ENCODE results near the gene RASGEF1C.
A peak's percentile ranks its signal among the peaks of the same experiment; 100 is the strongest.

Gene RASGEF1C

DNA sequence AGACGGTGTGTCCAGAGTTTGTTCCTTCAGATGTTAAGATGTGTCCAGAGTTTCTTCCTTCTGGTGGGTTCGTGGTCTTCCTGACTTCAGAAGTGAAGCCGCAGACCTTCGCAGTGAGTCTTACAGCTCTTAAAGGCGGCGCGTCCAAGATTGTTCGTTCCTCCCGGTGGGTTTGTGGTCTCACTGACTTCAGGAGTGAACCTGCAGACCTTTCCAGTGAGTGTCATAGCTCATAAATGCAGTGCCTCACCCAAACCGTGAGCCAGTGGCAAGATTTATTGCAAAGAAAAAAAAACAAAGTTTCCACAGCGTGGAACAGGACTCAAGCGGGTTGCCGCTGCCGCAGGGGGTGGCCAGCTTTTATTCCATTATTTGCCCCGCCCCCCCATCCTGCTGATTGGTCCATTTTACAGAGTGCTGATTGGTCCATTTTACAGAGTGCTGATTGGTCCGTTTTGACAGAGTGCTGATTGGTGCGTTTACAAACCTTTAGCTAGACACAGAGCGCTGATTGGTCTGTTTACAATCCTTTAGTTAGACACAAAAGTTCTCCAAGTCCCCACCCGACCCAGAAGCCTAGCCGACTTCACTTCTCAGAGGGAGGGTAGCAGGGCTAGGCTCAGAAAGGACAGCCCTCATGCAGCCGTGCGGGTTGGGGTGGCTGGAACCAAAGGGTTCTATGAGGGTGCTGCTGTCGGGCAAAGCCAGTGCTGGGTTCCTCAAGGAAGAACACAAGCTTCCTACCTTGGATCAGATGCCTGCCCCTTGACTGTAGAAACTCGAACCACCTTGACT, 128.3 kb downstream of the RASGEF1C start:
- in situ Hi-C loops (cut with HindIII; ENCODE audit: low pct_ligation_motif_present, low pct_unique_long_range_greater_than_20kb, low sequenced_read_pairs), result no loop called here
- no peak for DNase-seq

GRCh38 chr5:180079702-180080466, 129.1 kb downstream of the RASGEF1C start:
- in situ Hi-C loops (cut with HindIII; ENCODE audit: low pct_ligation_motif_present, low pct_unique_long_range_greater_than_20kb, low sequenced_read_pairs), result no loop called here
- no peak for DNase-seq

DNA sequence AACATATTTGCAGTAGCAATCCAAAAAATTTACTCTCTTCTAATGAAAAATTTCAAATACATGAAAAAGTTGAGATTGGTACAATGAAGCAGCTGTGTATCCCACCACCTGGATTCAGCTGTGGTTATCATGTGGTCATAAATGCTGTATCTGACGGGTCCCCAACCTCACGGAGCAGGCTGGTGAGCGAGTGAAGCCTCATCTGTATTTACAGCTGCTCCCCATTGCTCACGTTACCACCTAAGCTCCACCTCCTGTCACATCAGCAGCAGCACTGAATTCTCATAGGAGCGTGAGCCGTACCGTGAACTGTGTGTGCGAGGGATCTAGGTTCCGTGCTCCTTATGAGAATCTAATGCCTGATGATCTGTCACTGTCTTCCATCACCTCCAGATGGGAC, 130.7 kb downstream of the RASGEF1C start:
- no peak for DNase-seq

DNA sequence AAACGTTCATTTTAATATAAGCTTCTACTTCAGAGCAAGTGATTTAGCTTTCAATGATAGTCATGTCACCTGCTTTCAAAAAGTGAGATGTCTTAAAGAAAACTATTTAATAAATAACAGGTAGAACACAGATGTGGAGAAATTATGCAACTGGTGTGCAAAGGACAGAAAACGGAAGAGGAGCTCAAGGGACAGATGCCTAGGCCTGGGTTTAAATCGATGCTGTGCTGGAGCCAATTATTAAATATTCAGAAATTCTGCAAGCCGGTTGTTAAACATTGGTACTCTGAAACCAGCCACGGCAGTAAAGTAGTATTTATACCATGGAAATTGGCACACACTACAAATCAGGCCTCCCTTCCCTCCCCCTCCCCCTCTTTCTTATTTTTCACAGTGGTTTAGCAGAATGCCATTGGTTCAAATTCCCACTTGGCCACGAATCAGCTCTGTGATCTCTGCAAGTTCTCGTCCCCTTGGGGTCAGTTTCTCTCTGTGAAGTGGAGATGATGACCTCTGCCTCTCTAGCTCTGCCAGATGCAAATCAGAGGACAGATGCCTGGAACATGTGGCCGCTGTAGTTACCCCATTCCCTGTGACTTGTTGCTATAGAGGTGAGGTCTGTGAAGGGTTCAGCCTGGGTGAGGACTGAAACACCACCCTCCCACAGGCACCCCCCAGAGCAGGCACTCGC, 131.3 kb downstream of the RASGEF1C start:
- in situ Hi-C loops (cut with HindIII; ENCODE audit: low pct_ligation_motif_present, low pct_unique_long_range_greater_than_20kb, low sequenced_read_pairs), result no loop called here
- DNase-seq, result no peak

More for the DNA sequence above, 130.7 kb downstream of the RASGEF1C start:
- in situ Hi-C loops (cut with HindIII; ENCODE audit: low pct_ligation_motif_present, low pct_unique_long_range_greater_than_20kb, low sequenced_read_pairs), result no loop called here

DNA sequence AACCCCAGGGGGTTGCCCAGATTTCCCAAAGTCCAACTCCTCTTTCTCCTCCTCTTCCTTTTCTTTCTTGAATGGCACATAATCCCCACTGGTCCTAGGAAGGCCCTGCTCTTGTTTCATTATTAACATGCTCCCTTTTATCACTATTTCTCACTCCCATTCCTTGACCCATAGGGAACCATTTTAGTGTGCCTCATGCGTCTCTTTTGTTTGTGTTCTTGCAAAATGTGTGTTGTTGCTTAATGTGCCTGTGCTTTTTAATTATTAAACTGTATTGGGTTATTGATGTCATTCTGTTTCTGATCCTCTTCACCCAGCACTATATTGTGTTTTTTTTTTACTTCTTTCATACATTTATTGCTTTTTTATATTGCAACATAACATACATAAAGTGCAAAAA, 133.3 kb downstream of the RASGEF1C start:
- DNase-seq, result no peak
- in situ Hi-C loops (cut with HindIII; ENCODE audit: low pct_ligation_motif_present, low pct_unique_long_range_greater_than_20kb, low sequenced_read_pairs), result no loop called here

DNA sequence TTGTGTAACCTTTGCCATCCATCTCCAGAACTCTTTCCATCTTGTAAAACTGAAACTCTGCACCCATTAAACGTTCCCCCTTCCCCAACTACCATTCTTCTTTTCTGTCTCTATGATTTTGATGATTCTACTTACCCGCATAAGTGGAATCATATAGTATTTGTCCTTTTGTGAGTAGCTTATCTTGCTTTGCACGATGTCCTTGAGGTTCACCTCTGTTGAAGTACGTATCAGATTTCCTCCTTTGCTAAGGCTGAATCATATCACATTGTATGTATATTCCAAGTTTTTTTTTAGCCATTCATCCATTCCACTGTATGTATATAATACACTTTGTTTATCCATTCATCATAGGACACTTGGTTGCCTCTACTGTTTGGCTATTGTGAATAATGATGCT, 134.5 kb downstream of the RASGEF1C start:
- in situ Hi-C loops (cut with HindIII; ENCODE audit: low pct_ligation_motif_present, low pct_unique_long_range_greater_than_20kb, low sequenced_read_pairs), result no loop called here
- DNase-seq, result no peak

DNA sequence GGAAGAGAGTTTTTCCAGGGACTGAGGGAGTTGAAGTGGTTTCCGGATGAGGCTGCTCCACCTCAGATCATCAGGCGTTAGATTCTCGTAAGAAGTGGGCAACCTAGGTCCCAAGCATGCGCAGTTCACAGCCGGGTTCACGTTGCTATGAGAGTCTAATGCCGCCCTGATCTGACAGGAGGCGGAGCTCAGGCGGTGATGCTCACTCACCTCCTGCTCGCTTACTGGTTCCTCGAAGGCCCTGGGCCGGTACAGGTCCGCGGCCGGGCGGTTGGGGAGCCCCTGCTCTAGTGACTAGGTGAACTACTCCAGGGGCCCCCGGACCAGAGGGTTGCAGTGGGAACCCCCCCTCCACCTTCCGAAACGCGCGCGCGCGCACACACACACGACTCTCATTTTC, 136.5 kb downstream of the RASGEF1C start:
- in situ Hi-C loops (cut with HindIII; ENCODE audit: low pct_ligation_motif_present, low pct_unique_long_range_greater_than_20kb, low sequenced_read_pairs), result no loop called here

DNA sequence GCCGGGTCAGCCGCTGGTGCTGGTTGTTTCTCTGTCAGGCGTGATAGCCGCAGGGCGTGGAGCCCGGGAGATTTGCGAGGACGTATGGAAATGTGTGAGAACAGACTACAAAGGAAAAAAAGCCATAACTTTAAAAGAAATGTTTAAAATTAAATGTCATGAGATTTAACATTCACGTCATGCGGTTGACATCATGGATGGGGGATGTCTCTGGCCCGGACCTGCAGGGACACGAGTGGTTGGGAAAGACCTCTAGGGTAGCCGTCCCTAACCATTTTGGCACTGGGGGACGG, 136.8 kb downstream of the RASGEF1C start:
- in situ Hi-C loops (cut with HindIII; ENCODE audit: low pct_ligation_motif_present, low pct_unique_long_range_greater_than_20kb, low sequenced_read_pairs), result no loop called here
- no peak for DNase-seq

More for the DNA sequence above, 136.5 kb downstream of the RASGEF1C start:
- DNase-seq, result no peak

DNA sequence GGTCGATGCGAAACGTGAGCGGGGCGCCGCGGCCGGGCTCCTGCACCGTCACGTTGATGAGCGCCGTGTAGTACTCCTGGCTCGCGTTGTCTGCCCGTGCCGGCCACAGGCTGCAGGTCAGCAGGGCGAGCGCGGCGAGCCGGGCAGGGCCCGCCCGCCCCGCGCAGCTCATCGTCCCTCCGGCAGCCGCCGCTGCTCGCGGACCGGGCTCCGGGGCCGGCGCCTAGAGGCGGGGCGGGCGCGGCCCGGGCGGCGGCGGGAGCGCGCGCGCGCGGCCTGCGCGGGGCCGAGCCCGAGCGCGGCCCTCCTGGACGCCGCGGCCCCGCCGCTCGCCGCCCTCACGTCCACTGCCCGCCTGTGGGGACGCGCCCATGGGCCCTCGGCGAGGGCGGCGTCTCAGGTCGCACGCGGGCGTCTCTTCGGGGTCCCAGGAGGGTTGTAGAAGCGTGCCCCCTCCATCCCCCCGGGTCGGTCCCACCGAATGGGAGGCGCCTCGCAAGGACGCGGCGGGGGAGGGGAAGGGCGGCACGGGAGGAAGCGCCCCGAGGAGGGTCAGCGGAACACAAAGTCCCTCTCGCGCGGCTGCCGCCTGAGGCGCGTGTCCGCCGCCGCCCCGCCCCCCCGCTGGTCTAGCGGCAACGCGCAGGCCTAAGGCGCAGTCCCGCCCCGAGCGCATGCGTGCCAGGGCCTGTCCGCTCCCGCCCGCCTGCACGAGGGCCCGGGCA, 137.3 kb downstream of the RASGEF1C start, which contains the start of gene RNF130:
Gene RNF130 (minus strand): TSS at position 229 of the 725 bp plus-strand sequence. CDS start 57 bp downstream, at position 172.
- peak; percentile 90 for DNase-seq
- in situ Hi-C loops (cut with HindIII; ENCODE audit: low pct_ligation_motif_present, low pct_unique_long_range_greater_than_20kb, low sequenced_read_pairs), result no loop called here

GRCh38 chr5:180070756-180071530, 138.1 kb downstream of the RASGEF1C start:
- in situ Hi-C loops (cut with HindIII; ENCODE audit: low pct_ligation_motif_present, low pct_unique_long_range_greater_than_20kb, low sequenced_read_pairs), result no loop called here
- DNase-seq, result peak; percentile 32

DNA sequence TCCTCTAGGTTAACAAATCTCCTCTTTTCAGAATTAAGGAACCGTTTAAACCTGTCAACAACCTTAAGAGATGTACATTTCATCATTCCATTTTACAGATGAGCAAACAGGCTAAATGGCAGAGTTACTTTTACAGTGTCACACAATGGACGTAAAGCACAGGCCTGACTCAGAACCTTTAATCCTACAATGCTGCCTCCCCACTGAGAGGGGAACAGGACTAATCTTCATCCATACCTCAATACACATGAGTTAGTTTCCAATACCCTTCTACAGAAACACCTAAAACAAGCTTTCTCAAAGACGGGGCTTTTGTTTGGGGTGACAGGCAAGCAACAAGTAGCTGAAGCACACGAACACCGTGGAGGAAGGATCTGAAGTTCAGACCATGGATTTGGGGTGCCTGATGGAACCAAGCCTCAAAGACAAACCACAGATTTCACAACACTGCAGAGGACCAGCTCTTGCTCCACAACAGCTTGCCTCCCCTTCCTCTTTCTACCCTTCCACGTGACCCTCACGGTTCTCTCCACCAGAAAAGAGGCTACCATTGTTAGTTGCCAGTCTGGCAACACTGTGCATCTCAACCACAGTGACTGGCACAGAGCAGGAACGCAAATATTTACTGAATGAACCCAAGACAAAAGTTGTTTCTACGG, 139.3 kb downstream of the RASGEF1C start:
- in situ Hi-C loops (cut with HindIII; ENCODE audit: low pct_ligation_motif_present, low pct_unique_long_range_greater_than_20kb, low sequenced_read_pairs), result no loop called here
- no peak for DNase-seq

DNA sequence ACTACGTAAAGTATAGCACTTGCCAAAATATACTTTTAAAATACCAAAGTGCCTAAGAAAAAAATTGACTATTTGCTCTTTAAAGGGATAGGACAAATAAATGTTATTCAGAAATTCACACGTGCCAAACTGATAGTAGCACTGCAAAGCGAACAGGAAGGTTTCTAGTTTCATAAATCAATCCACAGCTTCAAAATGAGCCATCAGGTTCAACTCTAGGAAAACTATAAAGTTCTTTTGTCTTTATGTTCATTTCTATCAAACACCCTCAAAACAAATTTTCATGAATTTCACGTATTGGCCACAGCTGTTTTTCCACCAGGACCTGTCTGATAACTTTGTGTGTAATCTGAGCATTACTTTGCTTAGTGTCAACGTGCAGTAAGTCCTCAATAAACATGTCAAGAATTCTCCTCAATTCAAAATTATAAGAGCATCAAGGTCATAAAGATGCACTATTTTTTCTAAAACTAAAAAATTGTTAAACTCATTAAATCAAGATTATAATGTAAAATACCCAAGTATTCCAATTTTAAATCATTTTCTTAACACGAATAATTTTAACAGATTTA, 140.4 kb downstream of the RASGEF1C start:
- DNase-seq, result no peak
- in situ Hi-C loops (cut with HindIII; ENCODE audit: low pct_ligation_motif_present, low pct_unique_long_range_greater_than_20kb, low sequenced_read_pairs), result no loop called here

DNA sequence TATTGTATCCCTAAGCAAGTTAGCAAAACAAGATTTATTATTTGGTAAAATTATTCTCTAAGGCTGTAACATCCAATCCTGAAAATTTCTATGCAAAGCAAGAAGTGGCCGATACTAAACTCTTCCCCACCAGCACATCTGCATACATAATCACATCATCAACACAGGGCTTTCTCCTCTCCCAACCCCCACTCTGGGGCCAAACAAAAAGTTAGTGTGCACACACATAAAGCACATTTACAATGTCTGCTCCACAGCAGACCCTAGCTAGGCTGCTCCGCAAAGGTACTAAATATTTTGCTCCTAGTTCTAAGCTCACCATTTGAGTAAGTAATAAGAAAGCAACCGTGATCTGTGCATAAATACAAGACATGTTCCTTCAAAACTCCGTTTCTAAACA, 141.0 kb downstream of the RASGEF1C start:
- in situ Hi-C loops (cut with HindIII; ENCODE audit: low pct_ligation_motif_present, low pct_unique_long_range_greater_than_20kb, low sequenced_read_pairs), result no loop called here
- no peak for DNase-seq

DNA sequence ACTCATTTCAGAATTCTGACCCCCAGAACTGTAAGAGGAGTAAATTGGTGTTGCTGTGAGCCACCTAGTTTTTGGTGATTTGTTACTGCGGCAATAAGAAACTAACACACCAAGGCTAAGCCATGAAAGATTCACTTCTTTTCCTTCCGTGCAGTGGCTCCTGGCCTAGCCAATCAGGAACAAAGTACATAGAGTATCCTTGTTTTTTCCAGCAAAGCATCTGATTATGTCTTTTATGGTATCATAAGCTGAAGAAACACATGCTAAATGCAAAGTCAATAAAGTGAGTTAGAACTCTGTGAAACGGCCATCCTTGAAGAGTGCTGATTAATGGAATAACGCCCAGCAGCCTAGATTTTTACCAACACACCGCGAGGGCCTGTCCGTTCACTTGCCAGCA, 148.8 kb downstream of the RASGEF1C start:
- in situ Hi-C loops (cut with HindIII; ENCODE audit: low pct_ligation_motif_present, low pct_unique_long_range_greater_than_20kb, low sequenced_read_pairs), result no loop called here
- DNase-seq, result no peak

DNA sequence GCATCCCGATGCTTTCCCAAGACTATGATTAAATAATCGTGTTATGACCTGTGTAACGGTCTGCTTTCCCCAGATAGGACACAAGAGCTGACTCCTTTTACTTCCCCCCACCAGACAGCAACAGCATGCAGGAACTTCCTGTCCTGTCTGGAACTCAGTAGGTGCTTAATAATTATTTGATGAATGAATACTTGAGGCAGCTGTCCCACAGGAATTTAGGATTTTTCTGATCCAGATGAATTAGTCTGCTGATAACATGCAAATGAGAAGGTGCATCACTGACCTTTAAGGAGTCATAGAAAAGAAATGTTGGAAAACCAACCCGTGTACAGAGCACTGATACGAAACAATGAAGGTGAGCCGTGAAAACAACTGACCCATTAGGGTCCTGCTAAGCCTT, 149.7 kb downstream of the RASGEF1C start:
- in situ Hi-C loops (cut with HindIII; ENCODE audit: low pct_ligation_motif_present, low pct_unique_long_range_greater_than_20kb, low sequenced_read_pairs), result no loop called here
- no peak for DNase-seq

GRCh38 chr5:180056153-180056552, 152.9 kb downstream of the RASGEF1C start:
- in situ Hi-C loops (cut with HindIII; ENCODE audit: low pct_ligation_motif_present, low pct_unique_long_range_greater_than_20kb, low sequenced_read_pairs), result no loop called here
- no peak for DNase-seq

DNA sequence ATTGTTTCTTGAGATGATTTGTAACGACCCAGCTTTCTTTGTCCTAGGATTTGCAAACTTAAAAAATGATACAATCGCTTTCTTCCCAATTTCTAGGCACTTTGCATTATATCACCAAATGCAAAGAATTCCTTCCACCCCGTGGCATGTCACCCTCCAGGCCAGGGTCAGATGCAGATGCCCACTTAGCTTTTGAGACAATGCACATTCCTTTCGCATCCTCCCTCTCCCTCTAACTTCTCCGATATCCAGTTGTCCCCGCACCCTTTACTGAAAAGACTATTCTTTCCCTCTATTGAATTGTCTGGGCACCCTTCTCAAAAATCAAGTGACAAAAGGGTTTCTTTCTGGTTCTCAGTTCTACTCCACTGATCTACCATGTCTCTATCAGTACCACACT, 154.8 kb downstream of the RASGEF1C start:
- in situ Hi-C loops (cut with HindIII; ENCODE audit: low pct_ligation_motif_present, low pct_unique_long_range_greater_than_20kb, low sequenced_read_pairs), result no loop called here

More for the DNA sequence above, 154.8 kb downstream of the RASGEF1C start:
- DNase-seq, result no peak
